WERI-Rb-1 (cell line): ENCODE data around the gene RPLP2.

Experiments used
- DNase-seq: peaks from one replicate; pipeline ENCODE4 v3.0.0-alpha.2; 2020
- H3K27ac ChIP-seq: fragments of 250-450 bp; sonication (Bioruptor Pico); 2 replicates; pipeline ENCODE4 v1.5.1; 2020; ENCODE audit warnings: mild to moderate bottlenecking, moderate library complexity
- H3K27me3 ChIP-seq: fragments of 250-450 bp; sonication (Bioruptor Pico); 2 replicates; pipeline ENCODE4 v1.5.1; 2021; ENCODE audit warnings: mild to moderate bottlenecking, low read depth, moderate library complexity; ENCODE audit not compliant: insufficient read depth, severe bottlenecking
- H3K36me3 ChIP-seq: fragments of 250-450 bp; sonication (Bioruptor Pico); 2 replicates; pipeline ENCODE4 v1.5.1; 2020; ENCODE audit warnings: mild to moderate bottlenecking, moderate library complexity
- H3K4me3 ChIP-seq: 2 replicates; pipeline ENCODE4 v1.5.1; 2011; ENCODE audit warnings: low read depth, mild to moderate bottlenecking, control low read depth, low read length
- H3K9me3 ChIP-seq: fragments of 250-450 bp; sonication (Bioruptor Pico); 2 replicates; pipeline ENCODE4 v1.5.1; 2021; ENCODE audit warnings: mild to moderate bottlenecking, moderate library complexity; ENCODE audit not compliant: severe bottlenecking
- CTCF ChIP-seq: IDR thresholded peaks from 2 replicates; pipeline ENCODE4 v1.5.1; 2011; ENCODE audit warnings: low read depth, mild to moderate bottlenecking, control low read depth, inconsistent platforms, low read length

The RPLP2 gene

GRCh38 chr11:826836-827145 is 17.0 kb downstream of the RPLP2 start:
- H3K9me3 ChIP-seq: no peaks in the 10 kb centered on the region
- H3K27ac ChIP-seq: peak overlapping the region; percentile 97
- no peak for TF ChIP-seq CTCF
- peak overlapping the region; percentile 61 for H3K4me3 ChIP-seq
- H3K27me3 ChIP-seq: no peaks in the 10 kb centered on the region
- no peak for DNase-seq
- peaks cover 29% of the 10 kb centered on the region for H3K36me3 ChIP-seq

- 0 out of 2 replicates have a peak, but pooled peaks have one; percentile 11 for TF ChIP-seq CTCF
- peak; percentile 94 for DNase-seq
- Histone ChIP-seq H3K36me3 (peaks cover 23% of the 10 kb centered on the region), H3K27me3 (no peaks in the 10 kb centered on the region), H3K9me3 (no peaks in the 10 kb centered on the region), H3K27ac (peak overlapping the region; percentile 97), H3K4me3 (peak overlapping the region; percentile 61)
These were observed 17.6 kb downstream of the RPLP2 start for GRCh38 chr11:827146-827896.

- no peak for DNase-seq
- Histone ChIP-seq H3K27ac (peak within 1 kb of the TSS; percentile 97), H3K27me3 (no peaks in the 10 kb centered on the region), H3K36me3 (peaks cover 21% of the 10 kb centered on the region), H3K4me3 (peak within 1 kb of the TSS; percentile 61), H3K9me3 (no peaks in the 10 kb centered on the region)
- no peak for TF ChIP-seq CTCF
These were observed 18.1 kb downstream of the RPLP2 start, which contains the start of gene CRACR2B for GRCh38 chr11:827897-828192. CRACR2B (plus strand) TSS chr11:827919; CDS start chr11:828608, 689 bp downstream.

GRCh38 chr11:828506-829175 is 18.9 kb downstream of the RPLP2 start:
- DNase-seq: peak; percentile 74
- Histone ChIP-seq H3K27ac (peak overlapping the region; percentile 97), H3K36me3 (peaks cover 20% of the 10 kb centered on the region), H3K9me3 (no peaks in the 10 kb centered on the region), H3K27me3 (no peaks in the 10 kb centered on the region), H3K4me3 (peak overlapping the region; percentile 61)
- TF ChIP-seq CTCF: no peak

- Histone ChIP-seq H3K9me3 (no peaks in the 10 kb centered on the region), H3K27me3 (no peaks in the 10 kb centered on the region), H3K27ac (peak overlapping the region; percentile 97), H3K36me3 (peaks cover 19% of the 10 kb centered on the region), H3K4me3 (no peak overlapping the region)
- no peak for DNase-seq
- TF ChIP-seq CTCF: no peak
These were observed 19.5 kb downstream of the RPLP2 start for GRCh38 chr11:829176-829846.
